ENCODE data around the gene TMEM139. TPM values are rescaled to one million over a fixed set of nuclear protein-coding genes. Genes with fewer than 3 reads are reported as not detected.

Gene TMEM139
- total RNA-seq, 1 experiment from 2014 or later = 0.85 TPM

GRCh38 chr7:143321242-143321641 lies 36.5 kb downstream of the TMEM139 start:
- no peak overlapping the region for H3K56ac ChIP-seq (ENCODE audit: insufficient read length, low read depth, low read length)
- H2BK5ac ChIP-seq (ENCODE audit: insufficient read length, low read length) = no peak overlapping the region
- TF ChIP-seq CTCF (conservative IDR thresholded peaks at IDR 0.05) = no peak
- no peak overlapping the region for H3K27ac ChIP-seq (ENCODE audit: insufficient read length, low read depth, low read length)
- no peak overlapping the region for H2BK12ac ChIP-seq (ENCODE audit: insufficient read length, low read depth, low read length)
- H3K4me1 Mint-ChIP-seq = peaks cover 19 to 29% of the 10 kb centered on the region in 2 experiments
- H3K18ac ChIP-seq (ENCODE audit: insufficient read length, low read depth, low read length) = no peak overlapping the region
- no peak overlapping the region for H2BK15ac ChIP-seq (ENCODE audit: low read depth, low read length)
- no peaks in the 10 kb centered on the region for H4K20me1 ChIP-seq (ENCODE audit: control insufficient read depth, insufficient read depth, insufficient read length)
- no peaks in the 10 kb centered on the region; a peak in 1 of 5 replicates for H3K9me3 Mint-ChIP-seq
- H3K4me3 Mint-ChIP-seq = no peak overlapping the region
- H3K79me2 ChIP-seq (ENCODE audit: insufficient read depth, low read length) = no peaks in the 10 kb centered on the region
- H3K9me3 ChIP-seq (ENCODE audit: control insufficient read depth, low read depth, low read length) = no peaks in the 10 kb centered on the region
- peaks cover 4% of the 10 kb centered on the region for H3K27me3 Mint-ChIP-seq (ENCODE audit: low read depth)
- no peaks in the 10 kb centered on the region for H3K27me3 ChIP-seq (ENCODE audit: insufficient read depth, low read length)
- H2AFZ ChIP-seq (ENCODE audit: low read length) = no peak overlapping the region
- no peak overlapping the region for H3K27ac Mint-ChIP-seq
- no peak overlapping the region for H2AK5ac ChIP-seq (ENCODE audit: insufficient read length, low read length)
- no peaks in the 10 kb centered on the region; a peak in 1 of 7 replicates for H3K36me3 Mint-ChIP-seq (ENCODE audit: insufficient read depth in 1 of 3, low read depth in 3 of 3)
- H4K5ac ChIP-seq (ENCODE audit: insufficient read length, low read depth, low read length) = no peak overlapping the region
- no peaks in the 10 kb centered on the region for H3K23me2 ChIP-seq (ENCODE audit: insufficient read length, low read depth, low read length, poor library complexity, severe bottlenecking)
- H3K79me1 ChIP-seq (ENCODE audit: insufficient read depth, low read depth, low read length, poor library complexity, severe bottlenecking) = no peaks in the 10 kb centered on the region
- no peak overlapping the region for H3K14ac ChIP-seq (ENCODE audit: insufficient read depth, low read length)
- DNase-seq = no peak
- no peaks in the 10 kb centered on the region for H3K4me1 ChIP-seq (ENCODE audit: insufficient read depth, low read length)
- H2BK20ac ChIP-seq (ENCODE audit: low read depth, low read length, poor library complexity, severe bottlenecking) = no peak overlapping the region
- no CpG with 5 or more reads among the region's 10 CpGs for WGBS (ENCODE audit: extremely low coverage, insufficient read length, low lambda C conversion rate)
- H3K4ac ChIP-seq (ENCODE audit: low read depth, low read length) = no peak overlapping the region
- H4K91ac ChIP-seq (ENCODE audit: insufficient read length, low read depth, low read length) = no peak overlapping the region
- H3T11ph ChIP-seq (ENCODE audit: low read length) = no peak overlapping the region
- no peak overlapping the region for H2BK120ac ChIP-seq (ENCODE audit: low read depth, low read length, poor library complexity, severe bottlenecking)
- no peak overlapping the region for H3K9ac ChIP-seq (ENCODE audit: extremely low read depth, insufficient read length, low read length)
- no peak overlapping the region for H3K23ac ChIP-seq (ENCODE audit: insufficient read length, low read depth, low read length)
- no peak overlapping the region for H4K8ac ChIP-seq (replicated peaks; ENCODE audit: insufficient read length, low read depth, low read length)
- H3K4me2 ChIP-seq (ENCODE audit: insufficient read depth, insufficient read length, low read length) = no peak overlapping the region
